ENCODE data around the gene KMT2D.
A peak's percentile ranks its signal among the peaks of the same experiment; 100 is the strongest.

Gene KMT2D

DNA sequence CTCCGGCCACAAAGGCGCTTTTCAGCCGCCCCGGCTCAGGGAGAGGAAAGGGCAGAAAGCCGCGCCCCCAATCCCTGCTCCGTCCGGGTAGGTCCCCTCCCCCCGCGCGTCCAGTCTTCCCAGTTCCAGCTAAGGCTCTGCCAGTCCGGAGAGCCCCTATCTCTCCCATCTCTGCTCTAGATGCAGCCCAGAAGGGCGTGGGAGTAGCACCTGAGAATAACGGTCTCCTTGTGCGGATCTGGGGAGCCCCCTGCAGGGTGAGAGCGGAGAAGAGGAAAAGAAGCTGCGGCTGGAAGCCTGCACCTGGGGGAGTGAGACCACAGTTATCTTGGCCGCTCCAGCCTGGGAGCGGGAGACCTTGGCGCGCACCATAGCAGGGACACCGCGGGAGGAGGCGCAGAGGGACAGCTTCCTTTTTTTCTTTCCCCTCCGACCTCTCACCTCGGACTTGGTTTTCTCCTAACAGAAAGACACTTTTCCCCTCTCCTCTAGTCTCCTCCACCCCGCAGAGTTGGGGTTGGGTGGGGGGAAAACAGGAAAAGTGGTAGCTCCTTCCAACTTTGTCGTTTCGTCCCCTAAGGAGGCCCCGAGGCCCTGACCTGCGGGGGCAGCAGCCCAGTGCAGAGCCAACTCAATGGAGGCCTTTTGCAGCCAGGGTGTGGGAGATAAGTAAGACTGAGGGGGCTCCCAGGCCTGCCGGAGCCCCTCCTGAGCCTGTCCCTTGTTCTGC lies 31.7 kb upstream of the KMT2D start:
- no peaks in the 10 kb centered on the region for H3K36me3 Mint-ChIP-seq (ENCODE audit: low read depth)
- peak overlapping the region; percentile 35 for H3K4me3 Mint-ChIP-seq
- H3K27ac Mint-ChIP-seq, result no peak overlapping the region
- H3K27me3 Mint-ChIP-seq, result peaks cover 61% of the 10 kb centered on the region
- peaks cover 47% of the 10 kb centered on the region for H3K4me1 Mint-ChIP-seq (ENCODE audit: low read depth)
- H3K9me3 Mint-ChIP-seq, result no peaks in the 10 kb centered on the region

DNA sequence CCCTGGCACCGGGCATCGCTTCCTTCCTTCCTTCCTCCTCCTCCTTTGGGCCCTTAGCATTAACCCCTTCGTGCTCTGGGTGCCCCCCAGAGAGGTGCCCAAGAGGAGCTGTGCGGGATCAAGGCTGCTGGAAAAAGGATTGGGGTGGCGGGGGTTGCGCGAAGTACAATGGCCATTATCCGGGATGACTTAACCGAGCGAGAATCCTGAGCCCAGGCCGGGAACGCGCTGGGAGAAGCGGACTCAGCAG lies 31.2 kb upstream of the KMT2D start:
- H3K4me1 Mint-ChIP-seq (ENCODE audit: low read depth), result peaks cover 51% of the 10 kb centered on the region
- H3K9me3 Mint-ChIP-seq, result no peaks in the 10 kb centered on the region
- H3K27me3 Mint-ChIP-seq, result peaks cover 61% of the 10 kb centered on the region
- H3K27ac Mint-ChIP-seq, result no peak overlapping the region
- H3K4me3 Mint-ChIP-seq, result peak overlapping the region; percentile 35
- H3K36me3 Mint-ChIP-seq (ENCODE audit: low read depth), result no peaks in the 10 kb centered on the region

DNA sequence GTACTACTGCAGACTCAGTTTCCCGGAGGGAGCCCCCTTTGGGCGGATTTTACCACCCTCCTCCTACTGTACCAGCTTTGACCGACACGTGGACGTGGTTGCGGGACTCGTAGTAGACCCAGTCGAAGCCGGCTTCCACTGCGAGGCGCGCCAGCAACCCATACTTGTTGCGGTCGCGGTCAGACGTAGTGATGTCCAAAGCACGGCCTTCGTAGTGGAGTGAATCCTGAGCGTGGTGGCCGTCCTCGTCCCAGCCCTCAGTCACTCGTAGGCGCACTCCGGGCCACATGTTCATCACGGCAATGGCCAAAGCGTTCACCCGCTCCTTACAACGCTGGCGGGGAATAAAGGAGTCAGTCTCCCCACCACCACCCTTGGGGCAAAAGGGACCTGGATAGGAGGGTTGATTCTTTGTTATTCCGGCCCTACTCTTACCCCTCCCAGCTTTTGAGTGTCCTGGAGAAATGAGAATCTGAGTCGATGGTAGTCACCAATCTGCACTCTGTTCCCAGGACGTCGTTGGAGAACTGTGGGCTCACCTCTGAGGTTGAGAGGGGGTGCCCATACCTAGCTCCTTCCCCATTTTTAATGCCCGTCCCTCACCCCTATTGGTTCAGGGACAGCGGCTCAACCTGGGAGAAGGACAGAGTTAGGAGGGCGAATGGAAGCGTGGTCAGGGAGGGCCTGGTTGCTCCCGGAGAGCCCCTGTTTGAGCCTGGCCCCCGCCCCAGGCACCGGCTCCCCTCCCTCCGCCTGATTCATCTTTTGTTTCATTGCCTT lies 30.7 kb upstream of the KMT2D start:
- Mint-ChIP-seq H3K27ac (no peak overlapping the region), H3K27me3 (peaks cover 61% of the 10 kb centered on the region), H3K9me3 (no peaks in the 10 kb centered on the region), H3K4me3 (no peak overlapping the region), H3K4me1 (ENCODE audit: low read depth) (peaks cover 51% of the 10 kb centered on the region), H3K36me3 (ENCODE audit: low read depth) (no peaks in the 10 kb centered on the region)

DNA sequence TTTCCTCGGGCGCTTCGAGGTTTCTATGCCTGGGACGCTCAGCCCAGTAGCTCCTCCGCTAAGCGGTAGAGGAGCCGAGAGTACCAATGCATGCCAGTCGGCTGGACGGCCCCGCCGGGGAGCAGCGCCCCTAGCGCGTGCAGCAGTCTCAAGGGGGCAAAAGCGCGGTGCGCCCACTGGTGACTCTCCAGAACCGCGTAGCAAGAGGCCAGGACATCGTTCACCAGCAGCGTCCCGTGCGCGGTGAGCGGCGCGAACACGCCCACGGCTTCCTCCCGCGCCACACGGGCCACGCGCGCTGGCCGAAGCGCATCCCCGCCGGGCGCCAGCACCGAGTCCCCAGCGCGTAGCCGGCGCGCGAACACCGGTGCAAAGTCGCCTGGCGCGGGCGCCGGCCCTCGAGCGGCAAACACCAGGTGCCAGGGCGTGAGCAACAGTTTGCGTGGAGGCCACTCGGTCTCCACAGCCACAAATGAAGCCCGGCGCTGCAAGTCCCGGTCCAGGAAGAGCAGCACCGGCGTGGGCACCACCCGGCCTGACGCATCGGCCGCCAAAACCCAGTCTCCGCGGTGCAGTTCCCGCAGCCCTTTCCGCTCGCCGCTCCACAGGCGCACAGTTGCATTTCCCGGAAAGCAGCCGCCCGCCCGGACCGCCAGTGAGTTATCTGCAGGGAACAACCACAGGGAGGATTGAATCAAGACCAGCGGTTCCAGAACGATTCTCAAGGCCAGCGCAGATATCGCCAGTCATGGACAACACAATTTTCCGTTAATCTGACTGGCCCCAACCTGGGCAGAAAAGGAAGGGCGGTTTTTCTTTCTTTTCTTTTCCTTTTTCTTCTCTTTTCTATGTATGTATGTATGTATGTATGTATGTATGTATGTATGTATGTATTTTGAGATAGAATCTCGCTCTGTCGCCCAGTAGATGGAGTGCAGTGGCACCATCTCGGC lies 29.5 kb upstream of the KMT2D start:
- Mint-ChIP-seq H3K4me3 (peak overlapping the region; percentile 65), H3K36me3 (ENCODE audit: low read depth) (no peaks in the 10 kb centered on the region), H3K27me3 (peaks cover 55% of the 10 kb centered on the region), H3K27ac (peak overlapping the region; percentile 72), H3K4me1 (ENCODE audit: low read depth) (peaks cover 51% of the 10 kb centered on the region), H3K9me3 (no peaks in the 10 kb centered on the region)

DNA sequence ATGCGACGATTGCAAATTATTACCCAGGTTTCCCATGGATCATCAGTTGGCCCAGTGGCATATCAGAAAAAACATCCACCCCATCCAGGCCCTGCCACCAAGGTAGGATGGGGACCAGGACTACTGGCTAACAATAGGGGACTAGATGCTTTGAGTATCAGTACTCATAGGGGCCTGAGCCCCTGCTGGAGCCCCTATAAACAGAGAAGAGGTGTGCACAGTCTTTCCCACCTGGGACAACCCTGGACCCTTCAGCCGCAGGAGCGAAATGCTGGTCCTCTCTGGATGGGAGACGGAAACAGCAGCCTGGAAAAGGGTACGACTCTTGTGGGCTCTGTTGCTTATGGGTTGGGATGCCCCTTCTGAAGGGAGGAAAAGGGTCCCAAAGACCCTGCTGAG lies 28.3 kb upstream of the KMT2D start:
- no peaks in the 10 kb centered on the region for H3K36me3 Mint-ChIP-seq (ENCODE audit: low read depth)
- H3K4me3 Mint-ChIP-seq, result no peak overlapping the region
- peaks cover 49% of the 10 kb centered on the region for H3K4me1 Mint-ChIP-seq (ENCODE audit: low read depth)
- no peaks in the 10 kb centered on the region for H3K9me3 Mint-ChIP-seq
- peaks cover 49% of the 10 kb centered on the region for H3K27me3 Mint-ChIP-seq
- H3K27ac Mint-ChIP-seq, result no peak overlapping the region

DNA sequence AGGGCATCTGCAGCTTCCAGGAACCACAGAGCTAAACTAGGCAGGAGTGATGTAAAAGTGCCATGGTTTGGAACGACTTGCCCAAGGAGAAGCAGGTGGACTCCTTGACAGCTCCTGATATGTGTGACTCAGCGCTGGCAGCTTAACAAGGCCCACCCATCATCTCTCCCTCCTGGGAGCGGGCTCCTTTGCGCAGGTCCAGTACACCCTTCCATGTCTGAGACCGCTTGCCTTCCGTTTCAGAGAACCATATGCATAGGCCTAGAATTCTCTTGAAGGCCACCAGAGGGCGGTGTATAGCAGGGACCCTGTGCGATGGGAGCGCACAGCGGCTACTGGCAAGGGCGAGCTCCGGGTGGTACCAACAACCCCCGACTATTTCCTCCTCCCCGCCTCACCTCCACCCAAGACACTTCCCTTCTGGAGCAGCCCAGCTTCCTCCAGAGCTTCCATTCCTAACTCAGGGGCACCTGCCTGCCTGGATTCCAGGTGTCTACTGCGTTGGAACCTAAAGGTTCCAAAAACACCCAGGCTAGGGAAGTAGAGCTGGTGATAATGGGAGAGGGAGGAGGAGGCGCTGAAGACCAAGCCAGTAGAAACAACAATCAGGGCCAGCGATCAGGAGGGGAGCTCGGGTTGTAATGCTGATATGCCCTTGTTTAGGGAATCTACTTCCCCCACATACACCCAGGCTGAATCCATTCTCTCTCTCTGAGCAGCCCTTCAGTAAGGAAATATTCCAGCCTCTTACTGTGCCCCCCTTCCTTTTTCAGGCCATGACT lies 27.7 kb upstream of the KMT2D start:
- H3K27ac Mint-ChIP-seq, result no peak overlapping the region
- no peaks in the 10 kb centered on the region for H3K36me3 Mint-ChIP-seq (ENCODE audit: low read depth)
- H3K4me1 Mint-ChIP-seq (ENCODE audit: low read depth), result peaks cover 43% of the 10 kb centered on the region
- no peak overlapping the region for H3K4me3 Mint-ChIP-seq
- H3K27me3 Mint-ChIP-seq, result peaks cover 43% of the 10 kb centered on the region
- no peaks in the 10 kb centered on the region for H3K9me3 Mint-ChIP-seq

DNA sequence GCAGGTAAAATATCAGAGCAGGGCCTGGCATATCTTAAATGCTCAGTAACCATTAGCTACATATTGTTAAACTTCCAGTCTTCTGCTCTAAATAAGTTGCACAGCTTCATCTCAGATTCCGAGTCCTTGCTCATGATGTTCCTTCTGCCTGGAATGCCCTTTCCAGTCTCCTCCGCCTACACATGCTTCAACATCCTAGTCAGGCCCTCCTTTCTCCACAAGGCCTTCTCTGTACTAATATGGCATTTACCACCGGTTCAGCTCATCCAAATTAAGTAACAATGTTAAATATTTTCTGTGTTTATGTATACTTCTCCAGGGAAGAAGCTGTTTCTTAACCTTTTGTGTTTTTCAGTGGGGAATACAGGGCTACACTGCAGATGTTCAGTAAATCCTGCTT lies 25.5 kb upstream of the KMT2D start:
- H3K27ac Mint-ChIP-seq, result no peak overlapping the region
- peaks cover 22% of the 10 kb centered on the region for H3K27me3 Mint-ChIP-seq
- no peaks in the 10 kb centered on the region for H3K36me3 Mint-ChIP-seq (ENCODE audit: low read depth)
- H3K9me3 Mint-ChIP-seq, result no peaks in the 10 kb centered on the region
- H3K4me1 Mint-ChIP-seq (ENCODE audit: low read depth), result peaks cover 30% of the 10 kb centered on the region
- H3K4me3 Mint-ChIP-seq, result no peak overlapping the region

DNA sequence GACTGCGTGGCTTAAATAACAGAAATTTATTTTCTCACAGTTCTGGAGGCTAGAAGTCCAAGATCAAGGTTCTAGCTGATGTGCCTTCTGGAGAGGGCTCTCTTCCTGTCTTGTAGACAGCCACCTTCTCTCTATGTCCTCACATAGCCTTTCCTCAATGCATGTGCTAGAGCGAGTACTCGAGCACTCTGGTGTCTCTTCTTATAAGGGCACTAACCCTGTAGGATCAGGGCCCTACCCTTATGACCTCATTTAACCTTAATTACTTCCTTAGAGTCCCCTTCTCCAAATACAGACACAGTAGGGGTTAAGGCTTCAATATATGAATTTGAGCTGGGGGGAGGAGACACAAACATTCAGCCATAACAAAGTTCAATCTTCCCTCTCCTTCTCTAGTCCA lies 23.8 kb upstream of the KMT2D start:
- Mint-ChIP-seq H3K4me1 (ENCODE audit: low read depth) (peaks cover 17% of the 10 kb centered on the region), H3K9me3 (no peaks in the 10 kb centered on the region), H3K36me3 (ENCODE audit: low read depth) (no peaks in the 10 kb centered on the region), H3K4me3 (no peak overlapping the region), H3K27me3 (peaks cover 10% of the 10 kb centered on the region), H3K27ac (no peak overlapping the region)

DNA sequence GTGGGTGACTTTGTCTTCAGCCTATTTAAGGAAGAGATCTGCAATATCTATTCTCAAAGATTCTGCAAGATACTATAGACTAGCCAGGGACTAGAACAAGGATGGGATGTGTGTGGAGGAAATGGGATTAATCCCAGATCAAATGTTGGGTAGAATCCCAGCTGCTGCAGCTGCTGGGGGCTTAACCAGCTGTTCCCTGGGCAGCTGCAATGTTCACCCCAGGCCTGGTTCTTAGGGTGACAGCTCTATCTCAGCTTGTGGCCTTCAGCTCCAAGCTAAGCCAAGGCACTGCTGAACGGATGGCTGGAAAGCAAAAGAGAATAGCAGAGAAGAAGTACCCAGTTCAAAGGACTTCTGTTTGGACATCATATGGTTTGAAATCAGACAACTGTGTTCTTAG lies 19.2 kb upstream of the KMT2D start:
- Mint-ChIP-seq H3K4me3 (no peak overlapping the region), H3K36me3 (ENCODE audit: low read depth) (no peaks in the 10 kb centered on the region), H3K9me3 (no peaks in the 10 kb centered on the region), H3K4me1 (ENCODE audit: low read depth) (no peaks in the 10 kb centered on the region), H3K27ac (no peak overlapping the region), H3K27me3 (no peaks in the 10 kb centered on the region)

DNA sequence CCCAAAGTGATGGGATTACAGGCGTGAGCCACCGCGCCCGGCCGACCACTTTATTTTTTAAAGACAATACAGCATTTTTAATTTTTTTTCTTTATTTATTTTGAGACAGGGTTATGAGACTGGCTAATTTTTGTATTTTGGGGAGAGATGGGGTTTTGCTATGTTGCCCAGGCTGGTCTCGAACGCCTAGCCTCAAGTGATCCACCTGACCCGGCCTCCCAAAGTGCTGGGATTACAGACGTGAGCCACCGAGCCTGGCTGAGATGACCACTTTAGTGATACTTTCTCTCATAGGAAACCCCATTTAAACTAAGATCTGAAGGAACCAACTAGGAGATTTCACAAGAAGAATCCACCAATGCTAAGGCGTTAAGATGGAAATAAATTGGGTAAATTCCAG lies 10.4 kb upstream of the KMT2D start:
- H3K27me3 Mint-ChIP-seq, result no peaks in the 10 kb centered on the region
- peaks cover 21% of the 10 kb centered on the region for H3K4me1 Mint-ChIP-seq (ENCODE audit: low read depth)
- peak overlapping the region; percentile 16 for H3K27ac Mint-ChIP-seq
- peaks cover 9% of the 10 kb centered on the region for H3K36me3 Mint-ChIP-seq (ENCODE audit: low read depth)
- no peak overlapping the region for H3K4me3 Mint-ChIP-seq
- no peaks in the 10 kb centered on the region for H3K9me3 Mint-ChIP-seq

DNA sequence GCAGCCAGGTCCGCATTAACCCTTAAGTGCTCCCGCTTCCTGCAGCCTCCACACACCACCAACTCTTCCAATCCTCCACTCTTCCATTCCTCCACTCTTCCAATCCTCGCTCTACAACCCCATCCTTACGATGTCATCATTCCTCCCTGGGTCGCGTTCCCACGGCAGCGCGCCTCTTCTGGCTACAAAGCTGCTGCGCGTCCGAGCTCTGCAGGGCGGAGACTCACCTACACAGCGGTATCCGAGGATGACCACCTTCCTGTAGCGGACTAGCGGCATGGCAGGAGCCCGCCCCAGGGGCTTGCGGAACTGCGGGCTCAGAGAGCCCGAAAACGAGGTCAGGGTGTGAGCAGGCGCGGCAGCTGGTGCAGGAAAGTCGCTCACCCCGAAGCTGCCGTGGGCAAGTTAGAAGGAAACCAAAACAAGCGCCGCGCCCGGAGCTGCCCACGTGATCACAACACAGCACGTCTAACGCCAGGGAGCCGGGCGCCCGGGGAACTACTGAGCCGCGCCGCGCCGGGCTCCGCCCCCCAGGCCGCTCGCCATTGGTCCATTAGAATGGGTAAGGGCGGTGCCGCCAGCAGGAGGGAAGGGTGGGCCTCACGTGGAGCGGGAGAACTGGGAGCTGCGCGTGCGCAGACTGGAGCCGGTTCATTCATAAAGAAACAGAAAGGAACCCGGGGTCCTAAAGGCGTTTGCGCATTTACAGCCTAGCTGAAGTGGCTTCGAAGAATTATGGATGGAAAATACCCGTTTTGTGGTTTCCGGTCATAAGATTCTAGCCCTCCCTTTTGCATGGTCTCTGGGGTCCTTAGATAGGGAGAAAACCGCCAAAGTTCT lies 9.1 kb upstream of the KMT2D start, which contains the start of gene RHEBL1:
RHEBL1 (minus strand) TSS at position 473 of the 840 bp plus-strand sequence; CDS start at position 279, 194 bp downstream.
- Mint-ChIP-seq H3K27me3 (no peaks in the 10 kb centered on the region), H3K36me3 (ENCODE audit: low read depth) (peaks cover 15% of the 10 kb centered on the region)

DNA sequence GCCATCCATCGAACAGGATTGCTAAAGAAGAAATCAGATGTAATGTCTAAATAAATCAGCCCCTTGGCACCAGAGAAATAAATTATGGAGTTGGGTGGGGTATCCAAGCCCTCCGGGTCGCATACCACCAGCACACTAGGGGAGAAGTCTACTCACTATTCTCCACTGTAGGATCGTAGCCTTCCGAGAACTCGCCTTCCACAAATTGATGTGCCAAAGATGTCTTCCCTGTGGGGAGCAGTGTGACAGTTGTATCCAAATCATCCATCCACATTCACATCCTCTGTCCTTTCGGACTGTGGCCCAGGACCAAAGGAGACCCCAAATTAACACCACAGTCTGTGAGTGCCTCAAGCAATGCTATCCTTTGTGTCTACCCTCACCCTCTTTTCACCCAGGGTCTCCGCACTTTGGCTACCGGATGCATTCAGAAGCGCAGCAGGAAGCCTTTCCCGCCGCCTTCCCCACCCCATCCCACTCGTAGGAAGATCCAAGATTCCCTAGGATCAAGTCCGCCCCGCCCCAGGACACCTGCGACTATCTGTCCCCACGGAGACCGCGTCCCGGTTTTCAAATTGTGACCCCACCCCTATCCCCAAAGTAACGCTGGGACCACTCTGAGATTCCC lies 8.4 kb upstream of the KMT2D start:
- Mint-ChIP-seq H3K9me3 (no peaks in the 10 kb centered on the region), H3K4me3 (peak overlapping the region; percentile 94), H3K27me3 (no peaks in the 10 kb centered on the region), H3K27ac (peak overlapping the region; percentile 88), H3K36me3 (ENCODE audit: low read depth) (peaks cover 17% of the 10 kb centered on the region), H3K4me1 (ENCODE audit: low read depth) (peaks cover 21% of the 10 kb centered on the region)

More for the DNA sequence above, 9.1 kb upstream of the KMT2D start, which contains the start of gene RHEBL1:
- Mint-ChIP-seq H3K4me1 (ENCODE audit: low read depth) (peaks cover 21% of the 10 kb centered on the region), H3K27ac (peak within 1 kb of the TSS; percentile 88), H3K4me3 (peak within 1 kb of the TSS; percentile 94), H3K9me3 (no peaks in the 10 kb centered on the region)

DNA sequence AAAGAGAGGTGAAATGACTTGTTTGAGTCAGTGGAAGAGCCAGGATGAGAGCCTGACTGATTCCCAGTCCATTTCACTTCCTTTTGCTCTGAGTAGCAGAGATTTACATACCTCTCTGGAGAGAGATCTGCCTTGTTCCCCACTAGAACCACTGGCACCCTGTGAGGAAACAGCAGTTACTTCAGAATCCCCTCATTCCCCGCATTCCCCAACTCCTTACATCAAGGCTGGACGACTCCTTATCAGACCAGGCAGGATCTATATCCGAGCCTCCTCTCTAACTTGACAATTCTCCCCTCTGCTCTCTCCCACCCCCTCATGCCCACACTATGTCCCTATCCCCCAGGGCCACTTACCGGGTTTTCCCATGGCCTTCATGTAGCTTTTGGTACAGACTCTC lies 5.5 kb upstream of the KMT2D start:
- H3K4me3 Mint-ChIP-seq, result no peak overlapping the region
- H3K36me3 Mint-ChIP-seq (ENCODE audit: low read depth), result peaks cover 22% of the 10 kb centered on the region
- H3K27me3 Mint-ChIP-seq, result no peaks in the 10 kb centered on the region
- no peaks in the 10 kb centered on the region for H3K9me3 Mint-ChIP-seq
- peaks cover 24% of the 10 kb centered on the region for H3K4me1 Mint-ChIP-seq (ENCODE audit: low read depth)
- no peak overlapping the region for H3K27ac Mint-ChIP-seq
